IMR-90 (cell line): ENCODE measurements around the gene PTPRG. TPM values are rescaled to one million over a fixed set of nuclear protein-coding genes. Genes with fewer than 3 reads are reported as not detected.
A peak's percentile ranks its signal among the peaks of the same experiment; 100 is the strongest.

Experiments used
- ATAC-seq: fragments of 200-7000 bp; cut with Tn5 transposase; 2 replicates; pipeline ENCODE4 v1.9.1; 2020; ENCODE audit warnings: low read depth, mild to moderate bottlenecking, moderate library complexity
- BruUV-seq: library from RNA; stranded (reverse); fragments of 400-500 nt; replicated peaks from 2 replicates; lab custom pipeline; 2021; lab: Mats Ljungman, UMichigan
- CTCF ChIA-PET: fragments of 300-600 bp; formaldehyde crosslinking; extraction: SDS; loops from one replicate; lab custom pipeline; 2021; ENCODE audit warnings: antibody characterized with exemption; lab: Yijun Ruan, JAX
- POLR2A ChIA-PET: fragments of 300-600 bp; sonication (Branson Sonifier 250); formaldehyde crosslinking; loops from one replicate; lab custom pipeline; 2022; ENCODE audit warnings: antibody characterized with exemption; ENCODE audit not compliant: unreplicated experiment; lab: Charles Lee
- DNase-seq: peaks from one replicate; pipeline ENCODE4 v3.0.0; 2013
- H2AFZ ChIP-seq: replicated peaks from 2 replicates; pipeline ENCODE3; 2013; ENCODE audit warnings: low read length, mild to moderate bottlenecking; ENCODE audit not compliant: poor library complexity
- H2AK5ac ChIP-seq: 2 replicates; pipeline ENCODE4 v1.6.1; 2013; ENCODE audit warnings: low read depth, low read length, inconsistent platforms
- H2AK9ac ChIP-seq: replicated peaks from 2 replicates; pipeline ENCODE3; 2013; ENCODE audit warnings: mild to moderate bottlenecking, low read depth, low read length, moderate library complexity; ENCODE audit not compliant: poor library complexity
- H2BK120ac ChIP-seq: 2 replicates; pipeline ENCODE4 v1.6.1; 2013; ENCODE audit warnings: low read depth, low read length, inconsistent platforms
- H2BK15ac ChIP-seq: 3 replicates; pipeline ENCODE4 v1.6.1; 2013; ENCODE audit warnings: low read depth, low read length, inconsistent platforms
- H2BK20ac ChIP-seq: 2 replicates; pipeline ENCODE4 v1.6.1; 2013; ENCODE audit warnings: low read depth, mild to moderate bottlenecking, inconsistent platforms, low read length, moderate library complexity
- H2BK5ac ChIP-seq: 2 replicates; pipeline ENCODE4 v1.6.1; 2013; ENCODE audit warnings: mild to moderate bottlenecking, low read depth, low read length, inconsistent platforms; ENCODE audit not compliant: poor library complexity, severe bottlenecking
- H3K14ac ChIP-seq: replicated peaks from 2 replicates; pipeline ENCODE4 v1.6.1; 2013; ENCODE audit warnings: low read depth, low read length, inconsistent platforms
- H3K18ac ChIP-seq: 2 replicates; pipeline ENCODE4 v1.6.1; 2013; ENCODE audit warnings: low read depth, low read length, control low read depth
- H3K23ac ChIP-seq: 2 replicates; pipeline ENCODE4 v1.6.1; 2013; ENCODE audit warnings: low read depth, low read length, inconsistent platforms
- H3K27ac ChIP-seq: 2 replicates; pipeline ENCODE4 v1.5.1; 2013; ENCODE audit warnings: mild to moderate bottlenecking, control low read depth, low read length; ENCODE audit not compliant: insufficient read depth
- H3K27me3 ChIP-seq: 2 replicates; pipeline ENCODE4 v1.6.1; 2013; ENCODE audit warnings: low read length; ENCODE audit not compliant: control insufficient read depth, insufficient read depth
- H3K36me3 ChIP-seq: 2 replicates; pipeline ENCODE4 v1.6.1; 2013; ENCODE audit warnings: low read length, mixed read lengths; ENCODE audit not compliant: control insufficient read depth, insufficient read depth
- H3K4ac ChIP-seq: 2 replicates; pipeline ENCODE4 v1.6.1; 2013; ENCODE audit warnings: low read depth, low read length, inconsistent platforms
- H3K4me1 ChIP-seq: 2 replicates; pipeline ENCODE4 v1.6.1; 2013; ENCODE audit warnings: low read length, mixed read lengths; ENCODE audit not compliant: control insufficient read depth, insufficient read depth
- H3K4me2 ChIP-seq: 2 replicates; pipeline ENCODE4 v1.6.1; 2013; ENCODE audit warnings: low read depth, mild to moderate bottlenecking, control low read depth, low read length, moderate library complexity
- H3K4me3 ChIP-seq: 2 replicates; pipeline ENCODE4 v1.5.1; 2013; ENCODE audit warnings: low read depth, mild to moderate bottlenecking, control low read depth, low read length, moderate library complexity; ENCODE audit not compliant: insufficient read depth
- H3K56ac ChIP-seq: 2 replicates; pipeline ENCODE4 v1.6.1; 2013; ENCODE audit warnings: low read length, inconsistent platforms; ENCODE audit not compliant: insufficient read depth; ENCODE audit errors: extremely low read depth
- H3K79me1 ChIP-seq, 2 experiments: 2 replicates each; pipeline ENCODE4 v1.6.1; 2013; ENCODE audit warnings: low read length in 2 of 2, inconsistent platforms in 1 of 2, low read depth in 1 of 2
- H3K9ac ChIP-seq: 2 replicates; pipeline ENCODE4 v1.6.1; 2013; ENCODE audit warnings: low read depth, low read length, control low read depth
- H3K9me1 ChIP-seq: 2 replicates; pipeline ENCODE4 v1.6.1; 2013; ENCODE audit warnings: low read length, inconsistent platforms; ENCODE audit not compliant: insufficient read depth
- H3K9me3 ChIP-seq: 2 replicates; pipeline ENCODE4 v1.6.1; 2013; ENCODE audit warnings: low read length; ENCODE audit not compliant: control insufficient read depth, insufficient read depth
- H4K20me1 ChIP-seq: 2 replicates; pipeline ENCODE4 v1.6.1; 2013; ENCODE audit warnings: low read length, inconsistent platforms; ENCODE audit not compliant: insufficient read depth
- H4K5ac ChIP-seq: 2 replicates; pipeline ENCODE4 v1.6.1; 2013; ENCODE audit warnings: mild to moderate bottlenecking, low read depth, low read length, control low read depth
- H4K8ac ChIP-seq, 2 experiments: 2 replicates each; pipeline ENCODE4 v1.6.1; 2013; ENCODE audit warnings: low read depth in 2 of 2, low read length in 2 of 2, control low read depth in 1 of 2, inconsistent platforms in 1 of 2
- H4K91ac ChIP-seq: 2 replicates; pipeline ENCODE4 v1.6.1; 2013; ENCODE audit warnings: low read depth, low read length, inconsistent platforms; ENCODE audit not compliant: insufficient read depth
- CHD1 ChIP-seq: IDR thresholded peaks from 2 replicates; pipeline ENCODE4 v1.6.1; 2012; ENCODE audit warnings: low read depth, low read length, improper control_type of control experiment
- ELK1 ChIP-seq: fragments of 150-350 bp; IDR thresholded peaks from 2 replicates; pipeline ENCODE4 v1.6.1; 2016; ENCODE audit warnings: low read depth, mild to moderate bottlenecking, low read length, moderate library complexity, borderline replicate concordance
- FOS ChIP-seq: fragments of 150-350 bp; IDR thresholded peaks from 2 replicates; pipeline ENCODE4 v1.6.1; 2016; ENCODE audit warnings: low read depth, low read length
- MAFK ChIP-seq: IDR thresholded peaks from 2 replicates; pipeline ENCODE4 v1.6.1; 2012; ENCODE audit warnings: low read depth, low read length, improper control_type of control experiment
- NFE2L2 ChIP-seq: fragments of 150-350 bp; IDR thresholded peaks from 2 replicates; pipeline ENCODE4 v1.6.1; 2016; ENCODE audit warnings: low read depth, mild to moderate bottlenecking, low read length
- POLR2A ChIP-seq: IDR thresholded peaks from 2 replicates; pipeline ENCODE4 v1.6.1; 2012; ENCODE audit warnings: mild to moderate bottlenecking, low read depth, low read length
- RCOR1 ChIP-seq: IDR thresholded peaks from 2 replicates; pipeline ENCODE4 v1.6.1; 2012; ENCODE audit warnings: mild to moderate bottlenecking, low read length, improper control_type of control experiment; ENCODE audit not compliant: insufficient replicate concordance
- USF2 ChIP-seq: fragments of 150-350 bp; IDR thresholded peaks from 2 replicates; pipeline ENCODE4 v1.6.1; 2017; ENCODE audit warnings: mild to moderate bottlenecking, antibody characterized with exemption, low read length, low read depth
- WGBS, 2 experiments: methylation state at CpG; one replicate each; pipeline versions ENCODE4 v1.1.5 to v1.1.7; 2013; ENCODE audit warnings: missing lambda C conversion rate in 2 of 2; ENCODE audit not compliant: insufficient read length in 1 of 2; ENCODE audit errors: extremely low coverage in 2 of 2; 5-methylcytosine and 5-hydroxymethylcytosine counted together
- dilution Hi-C: fragments of 300-500 bp; cut with HindIII; formaldehyde crosslinking; loops from one replicate; pipeline ENCODE4 v1.14.3; 2018; ENCODE audit warnings: low sequenced_read_pairs; ENCODE audit not compliant: unreplicated experiment
- in situ Hi-C: fragments of 300-500 bp; cut with MboI; formaldehyde crosslinking; loops from 3 replicates; pipeline ENCODE4 v1.14.3; 2019; ENCODE audit warnings: low sequenced_read_pairs, inconsistent platforms, mixed read lengths
- intact Hi-C: fragments of 100-400 bp; cut with micrococcal nuclease; formaldehyde crosslinking; loops from 2 replicates; pipeline ENCODE4 v1.10.0; 2022
- polyA plus RNA-seq, 3 experiments: library from polyadenylated mRNA; depleted of rRNA; stranded (reverse); fragments of >200 nt; gene quantifications; 2 replicates each; pipeline ENCODE4 v1.2.3, GENCODE V29; 2012; ENCODE audit warnings: low replicate concordance in 1 of 3
- total RNA-seq: library from RNA; depleted of rRNA; stranded (reverse); fragments of >200 nt; gene quantifications from 2 replicates; pipeline ENCODE4 v1.2.3, GENCODE V29; 2012

PTPRG gene
- total and polyA plus RNA-seq, 2 of the 4 experiments (the other 2 are of a cell fraction) = 7.7 to 31.0 TPM

GRCh38 chr3:61562042-61562720, 810 bp downstream of the PTPRG start:
- CTCF ChIA-PET = no interaction called here
- H3K9me3 ChIP-seq = 0 out of 2 replicates have a peak, but pooled peaks cover 4% of the 10 kb centered on the region
- H2BK120ac ChIP-seq = peak overlapping the region; percentile 48; the same call in 1 of the 2 replicates
- POLR2A ChIA-PET = no interaction called here
- peaks cover 37% of the 10 kb centered on the region for H4K20me1 ChIP-seq
- in situ Hi-C loops (loop anchor here (5.0 kb wide), 1 partner anchor 625 kb away; no protein-coding TSS in a partner anchor), dilution Hi-C loops (no loop called here), intact Hi-C loops (loop anchor here (2.0 to 10.0 kb wide), 10 partner anchors 65 to 490 kb away; partner anchors contain the start of gene FHIT)
- H4K5ac ChIP-seq = peak overlapping the region; percentile 81
- peak overlapping the region; percentile 92 for H2AFZ ChIP-seq
- no TSS peak for BruUV-seq
- H3K9ac ChIP-seq = peak overlapping the region; percentile 100
- peak overlapping the region; percentile 94 for H3K23ac ChIP-seq
- H2BK5ac ChIP-seq = peak overlapping the region; percentile 81
- peak overlapping the region; percentile 95 for H3K18ac ChIP-seq
- peak overlapping the region; percentile 64; the same call in 1 of the 3 replicates for H2BK15ac ChIP-seq
- peak overlapping the region; percentile 91 for H3K4me2 ChIP-seq
- no peaks in the 10 kb centered on the region for H3K9me1 ChIP-seq
- DNase-seq (peak; percentile 31), ATAC-seq (peak; percentile 1; the same call in 1 of the 2 replicates)
- 0% methylated on average over 19 of the region's 65 CpGs; no CpG with 5 or more reads in 1 of the 2 experiments for WGBS, 2 experiments
- H2AK9ac ChIP-seq = peak overlapping the region; percentile 76
- peak overlapping the region; percentile 74 for H3K4ac ChIP-seq
- H3K79me1 ChIP-seq = peaks cover 10 to 51% of the 10 kb centered on the region in 2 experiments
- H4K8ac ChIP-seq = peak overlapping the region; percentile 48 to 86; a peak in 2 of 4 replicates
- H3K56ac ChIP-seq = peak overlapping the region; percentile 94; the same call in 1 of the 2 replicates
- TF ChIP-seq NFE2L2 = no peak
- TF ChIP-seq MAFK = no peak
- no peak for TF ChIP-seq ELK1
- no peak for TF ChIP-seq POLR2A
- no peak for TF ChIP-seq RCOR1
- no peak for TF ChIP-seq FOS
- TF ChIP-seq USF2 = no peak
- no peak for TF ChIP-seq CHD1
- peaks cover 2% of the 10 kb centered on the region; the same call in 1 of the 2 replicates for H3K4me1 ChIP-seq
- no peak overlapping the region for H2BK20ac ChIP-seq
- no peaks in the 10 kb centered on the region for H3K27me3 ChIP-seq
- peak overlapping the region; percentile 99 for H3K4me3 ChIP-seq
- peak overlapping the region; percentile 94 for H3K27ac ChIP-seq
- H2AK5ac ChIP-seq = peak overlapping the region; percentile 83; the same call in 1 of the 2 replicates
- H3K36me3 ChIP-seq = no peaks in the 10 kb centered on the region
- H4K91ac ChIP-seq = peak overlapping the region; percentile 65
- H3K14ac ChIP-seq = peak overlapping the region; percentile 92
